K562 treated with DMSO at 1 percent for 24 hours (cell line): Measurements from ENCODE around the gene TCP11. TPM values are rescaled to one million over a fixed set of nuclear protein-coding genes. Genes with fewer than 3 reads are reported as not detected.

Experiments used
- total RNA-seq: library from RNA; unstranded; fragments of 300-600 nt; gene quantifications from 2 replicates; pipeline ENCODE4 v1.2.3, GENCODE V29; 2022; ENCODE audit warnings: low read depth; ENCODE audit not compliant: insufficient read depth

Gene TCP11
- total RNA-seq, result not detected in 2 replicates

DNA sequence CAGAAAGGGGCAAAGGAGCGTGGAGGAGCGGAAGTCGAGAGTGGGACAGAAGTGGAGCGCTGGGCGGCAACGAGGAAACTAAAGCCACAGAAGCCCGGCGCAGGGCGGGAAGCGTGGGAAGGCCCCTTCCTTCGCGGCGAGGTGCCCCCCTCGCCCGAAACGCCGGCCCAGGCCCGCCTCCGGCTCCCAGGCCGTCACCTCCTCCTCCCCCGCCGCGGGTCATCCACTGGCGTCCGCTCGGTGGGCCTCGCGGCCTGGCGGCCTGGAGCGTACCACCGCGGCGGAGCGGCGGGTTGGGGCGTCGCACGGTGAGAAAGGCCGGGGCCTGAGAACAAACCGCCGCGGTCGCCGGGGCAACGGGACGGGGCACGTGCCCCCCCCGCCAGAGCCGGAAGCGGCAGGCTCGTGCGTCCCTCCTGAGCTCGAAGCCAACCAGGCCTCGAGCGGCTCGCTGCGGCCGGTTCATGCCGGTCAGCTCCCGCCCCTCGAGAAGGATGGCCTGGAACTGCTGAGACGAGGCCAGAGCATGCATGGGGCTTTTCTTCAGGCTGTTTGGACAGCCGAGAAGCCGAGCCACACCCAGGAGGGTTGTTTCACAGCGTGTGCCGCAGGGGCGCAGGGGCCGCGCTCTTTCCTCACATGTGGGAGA is at the start of gene TCP11:
Gene TCP11, minus strand, starts transcription at position 333 of the 649 bp plus-strand sequence. CDS start 469 bp downstream, outside the sequence.

Other genes with a start within 250 kb of the TCP11 start
- 0.05 and 0.10 TPM in 2 replicates for gene SCUBE3, start 72.6 kb upstream of the TCP11 start, total RNA-seq
- 31.7 and 35.5 TPM in 2 replicates for gene ZNF76, start 118.4 kb upstream of the TCP11 start, total RNA-seq
- 47.6 and 48.6 TPM in 2 replicates for gene DEF6, start 156.5 kb upstream of the TCP11 start, total RNA-seq
- gene PPARD, start 201.2 kb upstream of the TCP11 start, total RNA-seq, result 59.8 and 65.3 TPM in 2 replicates